Ecto neural progenitor cell (in vitro differentiated cells): ENCODE data around the gene STEAP3.

Experiments
- DNase-seq: peaks from one replicate; pipeline ENCODE4 v3.0.0-alpha.2; 2018; ENCODE audit warnings: low spot score

The STEAP3 gene

DNA sequence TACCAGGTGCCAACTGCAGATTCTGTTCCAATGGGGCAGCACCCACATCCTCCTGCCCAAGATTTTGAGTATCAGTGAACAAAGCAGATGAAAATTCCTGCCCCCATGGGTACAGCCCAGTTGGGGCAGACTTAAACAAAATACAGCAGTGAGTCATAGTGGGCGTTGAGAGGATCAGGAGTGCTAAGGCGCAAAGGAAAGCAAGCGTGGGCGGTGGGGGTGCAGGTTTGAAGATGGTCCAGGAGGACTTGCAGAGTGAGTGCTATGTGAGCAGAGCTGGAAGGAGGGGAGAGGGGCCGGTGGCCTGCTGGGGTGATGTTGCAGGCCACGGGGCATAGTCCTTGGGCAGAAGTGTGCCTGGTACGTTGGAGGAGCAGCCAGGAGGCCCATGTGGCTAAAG, 24.7 kb downstream of the STEAP3 start:
- DNase-seq, result no peak

DNA sequence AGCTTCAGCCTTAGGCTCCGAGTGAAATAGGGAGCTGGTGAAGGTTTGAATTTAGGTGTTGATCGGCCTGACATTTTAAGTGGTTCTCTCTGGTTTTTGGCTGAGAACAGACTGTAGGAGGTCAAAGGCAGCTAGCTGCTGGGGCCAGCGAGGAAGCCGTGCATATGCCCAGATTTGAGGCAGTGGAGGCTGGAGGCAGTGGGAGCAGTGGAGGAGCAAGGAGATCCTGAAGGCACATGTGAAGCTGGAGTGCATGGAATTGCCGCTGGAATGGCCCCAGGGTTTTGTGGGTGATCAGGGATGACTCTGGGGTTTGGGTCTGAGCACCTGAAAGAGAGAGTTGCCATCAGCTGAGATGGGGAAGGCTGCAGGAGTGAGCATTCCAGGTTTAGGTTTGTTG, 25.1 kb downstream of the STEAP3 start:
- no peak for DNase-seq

DNA sequence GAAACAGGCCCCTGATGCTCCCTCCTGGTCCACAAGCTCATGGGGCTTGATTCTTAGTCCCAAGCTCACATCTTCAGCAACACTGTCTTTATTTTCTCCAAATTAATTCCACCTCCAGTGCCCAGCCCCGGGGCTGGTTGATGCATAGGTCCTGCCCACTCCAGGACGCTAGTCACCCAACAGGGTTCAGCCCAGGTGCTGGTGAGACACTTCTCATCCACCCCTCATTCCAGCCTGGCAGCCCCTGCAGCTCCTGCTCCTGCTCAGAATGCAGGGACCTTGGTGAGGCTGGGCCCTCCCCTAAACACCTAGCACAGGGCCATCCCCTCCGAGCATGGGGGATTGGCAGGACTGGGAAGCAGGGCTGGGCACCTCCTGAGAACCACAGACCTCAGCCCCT, 25.7 kb downstream of the STEAP3 start:
- DNase-seq, result no peak

DNA sequence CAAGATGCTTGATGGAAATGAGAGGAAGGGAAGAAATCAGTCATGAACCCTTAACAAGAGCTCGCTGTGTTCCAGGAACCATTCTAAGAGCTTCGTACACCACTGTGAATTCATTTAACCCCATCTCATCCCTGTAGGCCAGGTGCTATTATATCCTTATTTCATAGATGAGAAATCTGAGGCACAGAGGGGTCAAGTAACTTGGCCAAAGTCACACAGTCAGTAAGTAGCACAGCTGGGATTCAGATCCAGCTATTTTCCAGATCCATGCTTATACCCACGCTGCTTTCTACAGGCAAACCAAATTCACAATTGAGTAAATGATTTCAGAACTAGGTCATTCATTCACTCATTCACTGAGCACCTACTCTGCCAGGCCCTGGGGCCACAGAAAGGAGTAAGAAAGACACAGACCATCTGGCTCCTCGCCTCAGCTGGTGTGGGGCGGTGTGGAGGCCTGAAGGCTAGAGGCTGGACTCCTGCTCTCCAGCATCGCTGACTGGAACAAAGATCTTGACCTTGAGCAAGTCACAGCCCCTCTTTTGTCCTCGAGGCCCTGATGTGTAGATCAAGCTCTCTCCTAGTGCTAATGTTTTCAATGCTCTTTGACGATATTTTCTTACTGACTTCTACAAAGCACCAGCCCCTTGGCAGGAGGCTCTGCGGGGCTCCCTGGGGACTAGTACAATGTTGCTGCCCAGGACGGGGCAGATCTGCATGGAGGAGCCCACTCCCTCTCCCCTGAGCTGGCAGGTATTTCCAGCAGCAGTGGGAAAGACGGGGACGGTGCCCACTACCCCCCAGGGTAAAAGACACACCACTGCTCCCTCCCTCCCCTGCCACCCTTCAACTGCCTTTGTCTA, 26.5 kb downstream of the STEAP3 start:
- DNase-seq, result peak; percentile 39

DNA sequence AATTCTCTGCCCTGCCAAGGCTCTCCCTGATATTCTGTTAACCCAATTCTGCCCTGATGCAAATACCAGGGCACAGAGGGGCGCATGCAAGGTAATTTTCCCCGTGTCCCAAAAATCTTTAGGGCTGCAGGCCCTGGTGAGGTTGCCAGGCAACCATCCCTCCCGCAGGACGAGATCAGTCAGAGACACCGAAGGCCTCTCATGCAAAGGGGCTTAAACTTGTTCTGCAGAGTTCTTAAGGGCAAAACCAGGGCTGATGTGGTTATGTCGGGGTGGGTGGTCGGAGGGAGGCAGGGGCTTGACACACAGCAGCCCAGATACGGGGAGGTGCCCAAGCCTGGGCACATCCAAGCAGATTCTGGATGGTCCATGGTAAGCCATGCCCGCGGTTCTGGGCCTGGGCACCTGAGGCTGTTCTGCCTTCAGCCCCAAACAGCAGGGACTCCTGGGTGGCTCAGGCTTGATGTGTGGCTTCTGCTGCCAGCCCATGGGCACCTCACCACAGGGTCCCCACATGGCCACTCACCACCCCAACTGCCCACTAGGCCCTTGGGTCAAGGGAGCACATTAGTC, 27.2 kb downstream of the STEAP3 start:
- peak; percentile 40 for DNase-seq

DNA sequence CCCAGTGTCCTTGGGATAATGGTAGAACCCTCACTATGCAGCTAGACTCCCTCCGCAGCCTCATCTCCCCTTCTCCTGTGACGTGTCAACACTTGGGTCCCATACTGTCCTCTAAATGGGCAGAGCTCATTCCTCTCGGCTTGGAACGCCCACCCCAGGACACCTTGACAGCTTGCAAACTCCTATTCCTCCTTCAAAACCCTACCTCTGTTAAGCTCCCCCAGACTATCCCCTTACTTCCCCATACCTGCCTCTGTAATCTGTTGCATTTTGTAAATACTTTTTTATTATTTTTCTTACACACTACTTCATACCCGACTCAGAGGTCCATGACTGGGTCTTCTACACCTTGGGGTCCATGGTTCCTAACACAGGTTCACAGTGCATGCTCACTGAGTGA, 28.0 kb downstream of the STEAP3 start:
- peak; percentile 23 for DNase-seq

DNA sequence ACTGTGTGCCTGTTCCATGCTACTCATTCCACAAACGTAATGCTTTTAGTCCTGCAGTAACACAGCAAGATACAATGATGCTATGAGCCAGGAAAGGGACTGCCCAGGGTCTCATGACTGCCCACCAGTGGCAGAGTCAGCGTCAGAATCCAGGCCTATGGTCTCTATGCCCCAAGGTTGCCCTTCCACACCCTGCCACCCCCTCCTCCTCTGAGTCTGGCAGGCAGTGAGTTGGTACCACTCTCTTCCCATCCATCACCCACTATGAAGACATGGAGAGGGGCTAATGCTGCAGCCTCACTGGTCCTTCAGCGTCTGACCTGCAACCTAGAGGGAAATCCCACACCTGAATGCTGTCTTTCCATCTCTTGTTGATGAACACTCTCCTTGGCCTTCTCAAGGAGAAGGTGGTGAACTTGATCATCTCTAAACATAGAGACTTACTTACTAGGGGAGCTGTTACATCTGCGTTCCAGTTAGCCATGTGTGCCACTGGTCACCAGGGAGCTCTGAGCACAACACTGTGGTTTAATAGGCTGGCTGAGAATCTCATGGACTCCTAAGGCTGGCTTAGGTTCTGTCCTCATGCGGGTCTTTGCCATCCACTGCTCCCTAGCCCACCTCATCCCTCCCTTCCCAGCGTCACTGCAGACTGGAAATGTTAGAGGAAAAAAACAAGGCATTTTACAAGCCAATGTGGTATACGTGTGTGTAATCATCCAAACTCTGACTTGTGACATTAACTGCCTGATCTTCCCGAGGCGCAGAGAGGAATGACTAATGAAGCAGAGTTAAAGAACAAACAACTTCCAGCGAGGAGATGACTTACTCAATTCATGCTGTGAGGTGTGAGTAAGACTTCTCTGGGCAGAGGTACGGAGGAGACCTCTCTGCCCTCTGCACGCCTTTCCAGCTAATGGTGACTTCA, 28.8 kb downstream of the STEAP3 start:
- DNase-seq, result peak; percentile 19

DNA sequence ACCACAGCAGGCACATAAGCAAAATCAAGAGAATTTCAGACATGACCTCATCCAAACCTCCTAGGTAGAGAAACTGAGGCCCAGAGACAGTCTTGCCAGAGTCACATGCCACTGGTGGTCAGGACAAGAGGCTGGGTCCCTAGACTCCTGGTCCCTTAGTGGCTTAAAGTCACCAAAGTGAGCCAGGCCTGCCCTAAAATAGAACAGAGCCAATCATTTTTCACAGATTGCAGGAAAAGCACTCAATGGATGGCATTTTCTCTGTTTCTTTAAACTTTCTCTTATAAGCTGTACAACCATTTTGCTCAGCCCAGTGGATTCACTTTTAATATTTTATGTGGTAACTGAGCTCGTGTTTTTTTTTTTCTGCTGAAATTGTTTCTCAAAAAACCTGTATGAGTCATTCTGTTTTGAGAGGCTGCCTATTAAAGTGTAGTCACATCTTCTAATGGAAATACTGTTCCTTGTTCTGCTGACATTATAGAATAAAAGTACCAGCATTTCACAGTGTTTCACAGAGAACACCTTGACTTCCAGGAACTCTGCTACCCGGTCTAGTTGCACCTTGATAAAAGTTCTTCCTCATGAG, 29.6 kb downstream of the STEAP3 start:
- no peak for DNase-seq

DNA sequence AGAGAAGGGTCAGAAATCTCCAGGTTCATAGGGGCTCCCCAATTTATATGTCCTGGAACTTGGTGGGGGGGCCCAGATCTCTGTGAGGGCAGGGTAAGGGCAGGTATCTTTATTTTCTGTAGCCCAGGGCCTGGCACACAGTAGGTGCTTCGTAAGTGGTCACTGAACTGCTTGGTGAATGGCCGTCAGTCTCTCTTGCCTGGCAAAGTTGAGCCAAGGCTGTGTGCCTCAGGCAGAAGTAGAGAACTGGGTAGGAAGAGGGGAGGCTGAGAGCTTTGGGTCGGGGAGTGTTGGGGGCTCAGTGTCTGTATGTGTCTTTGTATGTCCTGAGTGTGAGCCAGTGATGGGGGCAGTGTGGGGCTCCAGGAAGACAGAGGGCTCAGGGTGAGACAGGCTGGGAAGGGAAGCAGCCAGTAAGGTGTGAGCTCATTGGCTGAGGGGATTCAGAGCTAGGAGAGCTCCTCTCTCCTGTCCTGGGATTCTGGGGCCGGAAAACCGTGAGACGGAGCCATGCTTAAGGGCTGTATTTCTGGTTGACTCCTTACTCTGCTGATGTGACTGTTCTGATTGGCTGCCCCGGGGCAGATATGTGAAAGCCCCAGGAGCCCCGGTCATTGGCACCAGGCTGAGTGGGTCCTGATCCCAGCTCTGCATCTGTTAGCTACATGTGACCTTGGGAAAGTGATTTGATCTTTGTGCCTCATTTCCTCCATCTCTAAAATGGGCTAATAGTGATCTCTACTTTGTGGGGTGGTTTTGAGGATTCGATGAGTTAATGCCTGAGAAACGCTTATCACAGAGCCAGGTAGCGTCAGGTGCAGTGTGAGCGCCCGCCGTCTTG, 30.3 kb downstream of the STEAP3 start:
- DNase-seq, result peak; percentile 41

DNA sequence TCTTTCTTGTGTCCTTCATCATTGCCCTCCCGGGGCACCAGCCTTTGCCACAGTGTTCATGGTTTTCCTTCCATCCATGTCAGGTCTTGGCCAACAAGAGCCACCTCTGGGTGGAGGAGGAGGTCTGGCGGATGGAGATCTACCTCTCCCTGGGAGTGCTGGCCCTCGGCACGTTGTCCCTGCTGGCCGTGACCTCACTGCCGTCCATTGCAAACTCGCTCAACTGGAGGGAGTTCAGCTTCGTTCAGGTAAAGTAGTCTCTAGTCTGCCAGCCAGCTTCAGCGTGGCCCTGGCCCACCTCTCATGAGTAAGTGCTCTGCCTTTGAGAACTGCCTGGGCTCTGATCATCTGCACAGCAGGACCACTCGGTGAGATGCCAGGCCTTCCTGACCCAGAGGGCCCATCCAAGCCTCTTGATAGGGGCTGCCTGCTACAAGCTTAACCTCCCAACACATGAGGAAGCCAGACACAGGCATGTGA, 31.0 kb downstream of the STEAP3 start:
- peak; percentile 33 for DNase-seq

DNA sequence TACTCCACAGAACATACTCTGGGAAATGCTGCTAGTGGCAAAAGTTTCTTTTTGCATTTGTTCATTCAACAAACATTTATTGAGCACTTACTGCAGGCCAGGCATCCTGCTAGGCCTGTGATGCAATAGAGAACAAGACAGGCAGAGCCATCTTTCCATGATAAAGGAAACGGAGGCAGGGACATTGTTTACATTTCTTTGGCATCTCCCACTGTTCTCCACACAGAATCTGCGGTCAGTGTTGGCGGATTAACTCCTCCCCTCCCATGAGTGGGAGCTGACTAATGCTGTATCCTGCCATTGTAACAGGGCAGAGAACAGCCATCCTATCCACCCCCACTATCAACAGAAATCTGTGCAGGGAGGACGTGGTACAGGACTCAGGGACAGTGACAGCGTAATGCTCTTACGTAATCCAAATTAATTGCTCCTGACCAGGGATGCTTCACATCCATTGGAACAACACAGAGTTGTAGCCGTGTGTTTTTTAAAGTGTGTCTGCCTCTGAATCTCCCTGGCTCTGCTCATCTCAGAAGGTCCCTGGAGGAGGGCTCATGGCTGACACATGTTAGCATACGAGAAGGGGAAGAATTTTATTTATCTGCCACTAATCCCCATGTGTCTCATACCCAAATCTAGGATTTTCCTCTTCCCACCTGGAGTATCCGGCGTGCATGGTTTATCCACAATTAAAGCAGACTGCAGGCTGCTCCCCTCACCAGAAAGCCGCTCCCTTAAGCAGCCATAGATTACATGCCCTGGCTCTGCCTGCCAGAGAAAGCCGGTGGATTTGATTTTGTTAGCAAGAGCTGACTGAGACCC, 32.3 kb downstream of the STEAP3 start:
- DNase-seq, result no peak

DNA sequence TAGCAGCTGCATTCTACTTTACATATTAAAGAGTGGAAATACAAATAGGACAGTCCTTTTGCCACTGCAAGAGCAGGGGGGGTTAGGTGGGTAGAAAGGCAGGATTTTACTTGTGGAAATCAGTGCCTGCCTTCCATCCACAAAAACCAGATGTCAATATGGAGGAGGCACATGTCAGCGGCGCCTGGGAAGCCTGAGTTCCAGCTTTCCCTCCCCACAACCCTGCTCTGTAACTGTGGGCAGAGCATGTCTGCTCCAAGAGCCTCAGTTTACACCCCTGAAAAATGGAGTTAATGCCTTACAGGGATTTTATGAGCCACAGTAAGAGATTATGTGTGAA, 32.9 kb downstream of the STEAP3 start:
- DNase-seq, result no peak

DNA sequence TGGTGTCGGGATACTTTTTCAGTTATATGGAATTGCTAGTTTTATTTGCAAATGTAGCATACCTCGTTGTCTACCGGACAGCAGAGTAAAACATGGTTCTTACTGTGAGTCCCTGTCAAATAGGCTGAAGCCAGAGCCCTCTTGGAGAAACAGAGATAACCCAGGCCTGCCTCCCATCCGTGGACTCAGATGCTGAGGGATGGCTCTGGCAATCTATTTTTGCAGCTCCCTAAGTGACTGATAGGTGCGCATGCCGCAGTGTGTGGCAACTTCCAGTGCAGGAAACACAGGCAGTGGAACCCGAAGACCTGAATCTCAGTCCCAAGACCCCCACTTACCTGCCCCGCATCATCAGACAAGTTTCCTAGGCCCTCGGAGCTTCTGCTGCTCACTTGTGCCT, 33.6 kb downstream of the STEAP3 start:
- DNase-seq, result no peak

DNA sequence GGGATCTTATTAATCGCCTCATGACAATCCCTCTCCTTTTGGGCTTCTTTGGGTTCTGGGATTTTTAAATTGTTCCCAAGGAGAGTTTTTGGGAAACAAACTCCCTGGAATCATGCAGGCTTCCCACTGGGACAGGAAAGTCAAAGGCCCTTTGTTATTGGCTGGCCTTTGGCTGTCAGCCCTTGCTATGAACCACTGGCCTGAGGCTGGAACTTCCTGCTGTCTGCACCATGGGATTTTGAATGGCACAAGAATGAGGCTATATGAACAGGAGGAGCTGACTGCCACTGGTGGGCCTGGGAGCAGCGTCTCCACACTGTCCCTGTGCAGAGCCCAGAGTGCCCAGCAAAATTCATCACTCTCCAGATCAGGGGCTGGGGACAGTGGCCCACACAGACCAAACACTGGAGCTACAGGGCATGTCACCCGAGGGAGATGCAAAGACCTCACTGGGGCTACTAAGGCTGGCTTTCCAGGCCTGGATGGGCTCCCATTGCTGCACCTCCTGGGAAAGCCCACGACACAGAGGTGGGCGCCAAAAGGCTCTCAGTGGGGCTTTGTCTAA, 35.7 kb downstream of the STEAP3 start:
- no peak for DNase-seq

DNA sequence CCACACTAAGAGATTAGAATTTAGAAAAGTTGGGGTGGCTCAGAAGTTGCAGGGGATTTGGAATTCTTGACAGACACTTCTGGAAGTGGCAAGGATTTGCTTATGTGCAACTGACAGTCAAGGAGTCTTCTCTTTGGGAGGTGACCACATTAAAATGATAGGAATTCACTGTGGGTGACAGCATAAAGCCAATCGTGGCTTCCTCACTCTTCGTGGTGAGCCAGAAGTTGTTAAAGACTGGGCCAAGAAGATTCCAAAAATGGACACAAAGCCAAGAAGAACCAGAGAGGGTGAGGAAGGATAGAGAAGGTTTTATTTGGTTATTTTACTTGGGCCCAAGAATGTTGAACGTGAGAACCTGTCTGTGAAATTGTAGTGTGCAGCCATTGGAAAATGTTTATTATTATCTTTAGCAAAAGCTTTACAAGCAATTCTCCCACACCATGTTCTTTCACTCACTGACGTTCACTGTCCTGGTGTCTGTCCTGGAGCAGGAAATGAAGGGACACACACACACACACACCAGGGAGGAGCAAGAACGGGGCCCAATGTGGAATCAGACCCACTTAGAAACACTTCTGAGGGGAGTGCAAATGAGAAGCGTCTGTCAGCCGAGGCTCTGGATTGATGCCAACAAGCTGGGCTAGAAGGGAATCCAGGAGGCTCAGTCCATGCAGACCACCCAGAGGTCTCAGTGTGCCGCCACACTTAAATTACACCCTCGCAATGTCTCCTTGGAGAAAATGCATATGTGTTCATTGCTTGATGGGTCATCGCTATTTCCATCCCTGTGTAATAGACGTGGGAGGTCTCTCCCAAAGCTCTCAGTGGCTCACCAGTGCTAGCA, 37.2 kb downstream of the STEAP3 start:
- no peak for DNase-seq

DNA sequence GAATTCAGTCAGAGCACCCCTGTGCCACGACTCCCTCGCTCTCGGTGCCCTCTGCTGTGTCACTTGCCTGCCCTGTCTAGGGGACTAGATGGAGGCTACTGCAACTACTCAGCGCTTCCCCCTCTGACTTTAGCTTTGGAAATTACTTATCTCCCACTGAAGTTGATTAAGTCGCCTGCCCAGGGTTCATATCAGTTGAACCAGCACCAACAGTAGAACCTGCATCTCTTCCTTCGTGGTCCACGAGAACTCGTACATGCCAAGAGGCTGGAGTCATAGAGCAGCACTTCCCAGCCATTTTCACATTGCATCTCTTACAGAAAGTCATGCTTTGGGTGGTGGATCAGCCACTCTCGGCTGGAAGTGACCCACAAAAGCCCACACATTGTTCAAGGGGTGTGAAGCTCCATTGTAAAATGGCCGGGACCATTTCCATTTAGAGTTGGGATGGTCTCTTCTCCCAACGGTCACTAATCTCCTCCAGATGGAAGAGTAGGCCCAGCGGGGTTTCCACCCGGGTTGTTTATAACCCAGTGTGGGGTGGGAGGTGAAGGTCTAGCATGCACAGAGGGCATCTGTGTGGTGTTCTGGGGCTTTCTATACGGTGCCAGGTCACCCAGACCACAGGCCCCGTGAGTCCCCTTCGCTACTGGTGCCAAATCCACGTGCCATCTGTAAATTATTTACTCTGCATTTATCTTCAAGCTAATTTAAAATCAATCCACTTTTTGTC, 38.0 kb downstream of the STEAP3 start:
- no peak for DNase-seq

DNA sequence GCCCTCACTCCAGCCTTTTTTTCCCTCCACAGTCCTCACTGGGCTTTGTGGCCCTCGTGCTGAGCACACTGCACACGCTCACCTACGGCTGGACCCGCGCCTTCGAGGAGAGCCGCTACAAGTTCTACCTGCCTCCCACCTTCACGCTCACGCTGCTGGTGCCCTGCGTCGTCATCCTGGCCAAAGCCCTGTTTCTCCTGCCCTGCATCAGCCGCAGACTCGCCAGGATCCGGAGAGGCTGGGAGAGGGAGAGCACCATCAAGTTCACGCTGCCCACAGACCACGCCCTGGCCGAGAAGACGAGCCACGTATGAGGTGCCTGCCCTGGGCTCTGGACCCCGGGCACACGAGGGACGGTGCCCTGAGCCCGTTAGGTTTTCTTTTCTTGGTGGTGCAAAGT, 39.4 kb downstream of the STEAP3 start:
- no peak for DNase-seq

DNA sequence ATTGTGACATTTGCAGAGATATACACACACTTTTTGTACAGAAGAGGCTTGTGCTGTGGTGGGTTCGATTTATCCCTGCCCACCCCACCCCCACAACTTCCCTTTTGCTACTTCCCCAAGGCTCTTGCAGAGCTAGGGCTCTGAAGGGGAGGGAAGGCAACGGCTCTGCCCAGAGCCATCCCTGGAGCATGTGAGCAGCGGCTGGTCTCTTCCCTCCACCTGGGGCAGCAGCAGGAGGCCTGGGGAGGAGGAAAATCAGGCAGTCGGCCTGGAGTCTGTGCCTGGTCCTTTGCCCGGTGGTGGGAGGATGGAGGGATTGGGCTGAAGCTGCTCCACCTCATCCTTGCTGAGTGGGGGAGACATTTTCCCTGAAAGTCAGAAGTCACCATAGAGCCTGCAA, 40.0 kb downstream of the STEAP3 start:
- no peak for DNase-seq
